ENCODE results near the gene GPR179.

Gene GPR179

DNA sequence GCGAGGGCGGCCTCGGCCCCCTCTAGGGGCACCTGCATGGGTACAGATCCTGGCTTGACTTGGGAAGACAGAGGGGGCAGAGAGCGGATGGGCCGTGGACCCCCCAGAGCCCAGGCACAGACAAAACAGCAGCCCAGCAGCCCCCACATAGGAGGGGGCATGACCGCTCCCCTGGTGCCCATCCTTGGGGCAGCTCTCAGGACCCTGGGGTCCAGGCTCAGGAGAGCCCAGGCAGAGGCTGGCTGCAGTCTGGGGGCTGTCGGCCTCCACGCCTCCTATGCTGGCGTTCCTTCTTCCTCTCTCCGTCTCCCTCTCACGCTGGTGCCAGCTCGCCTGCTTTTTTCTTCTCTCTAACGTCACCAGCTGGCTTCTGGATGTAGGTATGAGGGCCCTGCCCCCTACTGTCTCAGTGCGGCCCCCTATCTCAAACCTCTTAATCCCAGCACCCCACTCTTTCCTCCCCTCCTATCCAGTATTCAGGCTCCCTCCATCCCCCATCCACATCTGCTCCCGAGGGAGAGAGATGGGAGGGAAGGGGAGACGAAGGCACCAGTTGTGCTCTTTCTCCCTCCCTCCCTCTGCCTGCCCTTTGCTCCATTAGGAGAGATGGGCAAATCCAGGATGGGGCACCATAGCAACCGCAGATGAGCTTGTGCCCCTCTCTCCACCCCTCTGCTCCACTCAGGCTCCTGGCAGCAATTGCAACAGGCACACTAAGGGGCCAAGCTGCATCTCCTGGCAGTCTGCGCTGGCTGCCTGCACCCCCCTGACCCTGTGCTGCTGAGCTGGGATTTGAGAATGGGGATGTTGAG, at the start of gene GPR179:
Gene GPR179 (minus strand): TSS at position 349 of the 812 bp plus-strand sequence. CDS start 167 bp downstream, at position 182.
- no peak for DNase-seq

GRCh38 chr17:38379448-38379847, 35.7 kb upstream of the GPR179 start:
- no peak for DNase-seq

GRCh38 chr17:38369124-38369886, 25.5 kb upstream of the GPR179 start:
- DNase-seq, result no peak

GRCh38 chr17:38364741-38365140, 21.0 kb upstream of the GPR179 start:
- DNase-seq, result no peak

- DNase-seq, result no peak
Observed at GRCh38 chr17:38363016-38363415, 19.3 kb upstream of the GPR179 start.

DNA sequence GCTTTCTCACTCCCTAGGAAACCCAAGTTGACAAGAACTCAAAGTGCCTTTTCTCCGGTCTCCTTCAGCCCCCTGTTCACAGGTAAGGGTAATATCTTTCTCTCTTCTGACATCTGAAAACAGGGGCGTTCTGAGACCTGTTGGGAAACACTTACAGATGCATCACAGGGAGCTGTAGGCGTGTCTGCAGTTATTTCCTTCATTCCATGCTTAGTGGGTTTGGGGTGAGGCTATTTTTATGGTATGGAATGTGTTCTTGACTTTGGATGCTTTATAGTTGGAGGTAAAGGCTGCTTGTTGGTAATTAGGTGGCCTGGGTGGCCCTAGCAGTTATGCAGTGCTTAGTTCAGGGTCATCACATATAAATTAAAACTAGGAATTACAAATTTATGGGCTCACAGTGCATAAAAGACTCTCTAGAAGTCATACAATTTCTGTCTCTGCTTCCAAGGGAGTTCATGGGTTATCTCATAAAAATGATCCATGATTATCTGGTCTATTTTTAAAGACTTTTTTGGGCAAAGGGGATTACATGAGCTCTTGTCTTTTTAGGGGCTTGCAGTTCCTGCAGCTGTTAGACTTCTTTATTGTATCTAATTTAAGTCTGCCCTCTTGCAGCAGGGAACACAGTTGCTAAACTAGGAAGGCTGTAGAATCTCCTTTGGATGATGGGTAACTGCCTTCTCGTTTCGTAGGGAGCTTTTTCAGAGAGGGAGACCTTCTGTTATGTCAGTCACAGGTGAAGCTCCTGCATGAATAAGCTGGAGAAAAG, 18.1 kb upstream of the GPR179 start:
- DNase-seq, result peak; percentile 33

DNA sequence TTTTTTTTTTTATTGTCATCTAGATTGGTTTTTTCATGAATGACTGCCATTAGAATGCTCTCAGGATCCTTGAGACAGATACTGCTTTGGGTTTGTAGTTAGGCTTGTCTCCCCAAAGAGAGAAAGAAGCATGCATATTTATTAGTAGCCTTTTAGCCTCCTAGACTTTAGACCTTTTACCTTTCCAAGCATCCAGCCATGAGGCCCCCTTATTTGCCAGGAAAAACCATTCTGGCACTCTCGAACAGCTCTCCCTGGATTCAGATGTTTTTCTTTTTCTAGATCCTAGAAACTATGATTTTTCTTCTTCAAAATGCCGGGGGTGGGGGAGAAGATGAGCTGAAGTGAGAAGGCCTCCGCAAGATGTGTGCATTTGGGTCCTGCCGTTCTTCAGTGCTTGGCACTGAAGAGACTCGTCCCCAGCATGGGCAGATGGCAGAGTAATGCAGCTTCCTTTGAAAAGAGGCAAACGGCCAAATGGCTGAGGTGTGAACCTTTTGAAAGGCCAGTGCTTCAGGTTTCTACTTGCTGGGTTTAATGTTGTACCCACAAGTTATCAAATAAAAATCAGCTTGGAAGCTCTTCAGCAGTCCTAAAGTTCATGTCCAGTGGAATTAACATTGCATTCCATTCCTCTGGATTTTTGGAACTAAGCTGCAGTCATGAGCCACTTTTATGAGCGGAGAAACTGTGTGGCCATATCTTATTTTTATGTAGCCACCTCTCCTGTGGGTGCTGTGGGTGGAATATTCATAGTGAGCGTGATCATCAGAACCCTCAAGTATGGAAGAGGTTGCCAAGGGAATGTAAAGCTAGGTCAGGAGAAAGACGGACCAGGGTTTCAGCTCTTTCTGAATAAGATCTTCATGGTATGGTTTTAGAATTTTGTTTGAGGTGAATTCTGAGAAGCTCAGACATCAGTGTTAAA, 15.1 kb upstream of the GPR179 start:
- DNase-seq, result no peak

GRCh38 chr17:38357486-38358123, 13.8 kb upstream of the GPR179 start:
- no peak for DNase-seq

- no peak for DNase-seq
Observed at GRCh38 chr17:38355251-38355650, 11.5 kb upstream of the GPR179 start.

DNA sequence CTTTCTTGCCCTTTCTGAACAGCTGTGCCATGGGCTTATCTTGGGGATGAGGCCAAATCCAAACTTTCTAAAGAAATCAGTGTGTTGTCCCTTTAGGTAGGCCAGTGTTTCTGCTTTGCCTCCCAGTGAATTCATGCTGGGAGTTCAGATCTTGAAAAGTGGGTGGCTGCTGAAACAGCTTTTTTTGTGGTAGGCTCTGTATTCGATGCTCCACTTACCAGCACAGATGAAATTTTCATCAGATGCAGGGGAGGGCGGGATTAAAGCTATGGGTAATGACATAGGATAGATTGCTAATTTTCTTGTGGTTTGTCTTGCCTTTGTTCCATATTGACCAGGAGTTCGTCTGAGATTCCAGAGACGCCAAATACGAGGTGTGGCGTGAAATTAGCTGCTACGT, 10.7 kb upstream of the GPR179 start:
- no peak for DNase-seq

DNA sequence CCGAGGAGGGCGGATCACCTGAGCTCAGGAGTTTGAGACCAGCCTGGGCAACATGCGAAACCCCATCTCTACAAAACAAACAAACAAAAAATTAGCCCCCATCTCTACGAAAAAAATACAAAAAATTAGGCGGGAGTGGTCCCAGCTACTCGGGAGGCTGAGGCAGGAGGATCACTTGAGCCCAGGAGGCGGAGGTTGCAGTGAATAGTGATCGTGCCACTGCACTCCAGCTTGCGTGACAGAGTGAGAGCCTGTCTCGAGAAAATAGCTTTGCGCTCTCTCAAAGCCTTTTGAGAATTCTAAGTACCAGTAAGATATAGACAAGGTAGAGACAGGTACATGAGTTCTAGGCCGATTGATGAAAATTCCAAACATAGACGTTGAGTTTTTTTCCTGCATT, 9.9 kb upstream of the GPR179 start:
- DNase-seq, result no peak

GRCh38 chr17:38353086-38353604, 9.4 kb upstream of the GPR179 start:
- no peak for DNase-seq

- no peak for DNase-seq
Observed at GRCh38 chr17:38352245-38353085, 8.7 kb upstream of the GPR179 start.

- peak; percentile 91 for DNase-seq
Observed at GRCh38 chr17:38351412-38352222, 7.9 kb upstream of the GPR179 start, which contains the start of gene SOCS7. TSS of gene SOCS7 (plus strand) at chr17:38351844. CDS start at chr17:38352053, 209 bp downstream.

DNA sequence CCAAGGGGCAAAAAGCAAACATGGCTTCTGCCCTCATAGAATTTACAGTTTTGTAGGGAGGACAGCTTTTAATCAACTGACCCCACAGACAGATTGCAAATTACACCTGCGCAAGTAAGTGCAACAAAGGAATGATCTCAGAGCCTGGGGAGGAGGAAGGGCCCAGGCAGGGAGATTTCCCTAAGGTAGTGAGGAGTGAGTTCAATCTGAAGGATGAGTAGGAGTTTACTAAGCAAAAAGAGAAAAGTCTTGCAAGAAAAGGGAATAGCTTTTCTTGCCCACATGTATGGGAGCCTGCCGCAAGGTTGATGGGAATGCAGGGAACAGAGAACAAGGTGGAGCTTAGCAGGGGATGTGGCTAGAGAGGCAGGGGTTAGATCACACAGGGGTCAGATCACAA, 6.3 kb upstream of the GPR179 start:
- DNase-seq, result no peak

GRCh38 chr17:38349097-38349730, 5.5 kb upstream of the GPR179 start:
- peak; percentile 68 for DNase-seq

GRCh38 chr17:38345743-38346142, 2.0 kb upstream of the GPR179 start:
- no peak for DNase-seq

GRCh38 chr17:38344420-38344745, 627 bp upstream of the GPR179 start:
- DNase-seq, result no peak
